Liver (tissue), 3 donors: Measurements from ENCODE around the gene GPR25.

Experiments used
- FOXA1 ChIP-seq: IDR thresholded peaks from 2 replicates; pipeline ENCODE4 v1.6.1; 2016; ENCODE audit warnings: antibody characterized with exemption
- TAF1 ChIP-seq: conservative IDR thresholded peaks from 2 replicates; pipeline ENCODE4 v1.6.1; 2016; ENCODE audit warnings: antibody characterized with exemption, mild to moderate bottlenecking
- YY1 ChIP-seq: IDR thresholded peaks from 2 replicates; pipeline ENCODE4 v1.6.1; 2016; ENCODE audit warnings: antibody characterized with exemption, mild to moderate bottlenecking
- TF ChIP-seq, protein P1 (sequence below): fragments of 150-350 bp; IDR thresholded peaks from 2 replicates; pipeline ENCODE4 v1.5.1; 2017; ENCODE audit warnings: improper control_type of control experiment, low read depth, low read length; ENCODE audit not compliant: missing input control
- TF ChIP-seq, protein P2 (sequence below): IDR thresholded peaks from 2 replicates; pipeline ENCODE4 v1.6.1; 2016; ENCODE audit warnings: antibody characterized with exemption, mild to moderate bottlenecking
- TF ChIP-seq, protein P3 (sequence below): IDR thresholded peaks from 2 replicates; pipeline ENCODE4 v1.6.1; 2016; ENCODE audit warnings: antibody characterized with exemption
- donor health status: healthy.
- donor health status: healthy.

DNA sequence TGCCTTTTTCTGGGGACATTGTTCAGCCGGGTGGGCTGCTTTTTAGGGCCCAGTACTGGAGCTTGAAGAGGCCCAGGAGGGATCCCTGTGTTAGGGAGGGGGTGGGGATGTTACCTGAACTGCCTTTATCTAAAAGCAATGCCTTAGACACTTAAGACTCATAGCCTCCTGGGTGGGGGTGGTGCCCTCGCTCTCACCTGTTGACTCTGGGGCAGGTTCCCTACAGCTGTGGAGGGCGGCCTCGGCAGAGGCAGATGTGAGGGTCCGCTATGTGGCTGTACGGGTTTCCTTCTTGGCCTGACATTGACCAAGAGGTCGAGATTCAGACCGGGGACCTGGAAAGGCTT lies 22.6 kb downstream of the GPR25 start:
- TF ChIP-seq, protein P1, sequence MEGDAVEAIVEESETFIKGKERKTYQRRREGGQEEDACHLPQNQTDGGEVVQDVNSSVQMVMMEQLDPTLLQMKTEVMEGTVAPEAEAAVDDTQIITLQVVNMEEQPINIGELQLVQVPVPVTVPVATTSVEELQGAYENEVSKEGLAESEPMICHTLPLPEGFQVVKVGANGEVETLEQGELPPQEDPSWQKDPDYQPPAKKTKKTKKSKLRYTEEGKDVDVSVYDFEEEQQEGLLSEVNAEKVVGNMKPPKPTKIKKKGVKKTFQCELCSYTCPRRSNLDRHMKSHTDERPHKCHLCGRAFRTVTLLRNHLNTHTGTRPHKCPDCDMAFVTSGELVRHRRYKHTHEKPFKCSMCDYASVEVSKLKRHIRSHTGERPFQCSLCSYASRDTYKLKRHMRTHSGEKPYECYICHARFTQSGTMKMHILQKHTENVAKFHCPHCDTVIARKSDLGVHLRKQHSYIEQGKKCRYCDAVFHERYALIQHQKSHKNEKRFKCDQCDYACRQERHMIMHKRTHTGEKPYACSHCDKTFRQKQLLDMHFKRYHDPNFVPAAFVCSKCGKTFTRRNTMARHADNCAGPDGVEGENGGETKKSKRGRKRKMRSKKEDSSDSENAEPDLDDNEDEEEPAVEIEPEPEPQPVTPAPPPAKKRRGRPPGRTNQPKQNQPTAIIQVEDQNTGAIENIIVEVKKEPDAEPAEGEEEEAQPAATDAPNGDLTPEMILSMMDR = no peak
- no peak for TF ChIP-seq YY1
- TF ChIP-seq, protein P2, sequence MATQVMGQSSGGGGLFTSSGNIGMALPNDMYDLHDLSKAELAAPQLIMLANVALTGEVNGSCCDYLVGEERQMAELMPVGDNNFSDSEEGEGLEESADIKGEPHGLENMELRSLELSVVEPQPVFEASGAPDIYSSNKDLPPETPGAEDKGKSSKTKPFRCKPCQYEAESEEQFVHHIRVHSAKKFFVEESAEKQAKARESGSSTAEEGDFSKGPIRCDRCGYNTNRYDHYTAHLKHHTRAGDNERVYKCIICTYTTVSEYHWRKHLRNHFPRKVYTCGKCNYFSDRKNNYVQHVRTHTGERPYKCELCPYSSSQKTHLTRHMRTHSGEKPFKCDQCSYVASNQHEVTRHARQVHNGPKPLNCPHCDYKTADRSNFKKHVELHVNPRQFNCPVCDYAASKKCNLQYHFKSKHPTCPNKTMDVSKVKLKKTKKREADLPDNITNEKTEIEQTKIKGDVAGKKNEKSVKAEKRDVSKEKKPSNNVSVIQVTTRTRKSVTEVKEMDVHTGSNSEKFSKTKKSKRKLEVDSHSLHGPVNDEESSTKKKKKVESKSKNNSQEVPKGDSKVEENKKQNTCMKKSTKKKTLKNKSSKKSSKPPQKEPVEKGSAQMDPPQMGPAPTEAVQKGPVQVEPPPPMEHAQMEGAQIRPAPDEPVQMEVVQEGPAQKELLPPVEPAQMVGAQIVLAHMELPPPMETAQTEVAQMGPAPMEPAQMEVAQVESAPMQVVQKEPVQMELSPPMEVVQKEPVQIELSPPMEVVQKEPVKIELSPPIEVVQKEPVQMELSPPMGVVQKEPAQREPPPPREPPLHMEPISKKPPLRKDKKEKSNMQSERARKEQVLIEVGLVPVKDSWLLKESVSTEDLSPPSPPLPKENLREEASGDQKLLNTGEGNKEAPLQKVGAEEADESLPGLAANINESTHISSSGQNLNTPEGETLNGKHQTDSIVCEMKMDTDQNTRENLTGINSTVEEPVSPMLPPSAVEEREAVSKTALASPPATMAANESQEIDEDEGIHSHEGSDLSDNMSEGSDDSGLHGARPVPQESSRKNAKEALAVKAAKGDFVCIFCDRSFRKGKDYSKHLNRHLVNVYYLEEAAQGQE = no peak
- TF ChIP-seq, protein P3, sequence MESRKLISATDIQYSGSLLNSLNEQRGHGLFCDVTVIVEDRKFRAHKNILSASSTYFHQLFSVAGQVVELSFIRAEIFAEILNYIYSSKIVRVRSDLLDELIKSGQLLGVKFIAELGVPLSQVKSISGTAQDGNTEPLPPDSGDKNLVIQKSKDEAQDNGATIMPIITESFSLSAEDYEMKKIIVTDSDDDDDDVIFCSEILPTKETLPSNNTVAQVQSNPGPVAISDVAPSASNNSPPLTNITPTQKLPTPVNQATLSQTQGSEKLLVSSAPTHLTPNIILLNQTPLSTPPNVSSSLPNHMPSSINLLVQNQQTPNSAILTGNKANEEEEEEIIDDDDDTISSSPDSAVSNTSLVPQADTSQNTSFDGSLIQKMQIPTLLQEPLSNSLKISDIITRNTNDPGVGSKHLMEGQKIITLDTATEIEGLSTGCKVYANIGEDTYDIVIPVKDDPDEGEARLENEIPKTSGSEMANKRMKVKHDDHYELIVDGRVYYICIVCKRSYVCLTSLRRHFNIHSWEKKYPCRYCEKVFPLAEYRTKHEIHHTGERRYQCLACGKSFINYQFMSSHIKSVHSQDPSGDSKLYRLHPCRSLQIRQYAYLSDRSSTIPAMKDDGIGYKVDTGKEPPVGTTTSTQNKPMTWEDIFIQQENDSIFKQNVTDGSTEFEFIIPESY = no peak
- TF ChIP-seq TAF1 = no peak
- TF ChIP-seq FOXA1 = no peak
